HG02973 (cell line): ENCODE measurements around the gene SYNJ2.

Source experiments
- ATAC-seq: cut with Tn5 transposase; IDR thresholded peaks from one replicate; pipeline ENCODE4 v1.9.1; 2021; ENCODE audit warnings: moderate library complexity; ENCODE audit not compliant: unreplicated experiment

Gene SYNJ2

DNA sequence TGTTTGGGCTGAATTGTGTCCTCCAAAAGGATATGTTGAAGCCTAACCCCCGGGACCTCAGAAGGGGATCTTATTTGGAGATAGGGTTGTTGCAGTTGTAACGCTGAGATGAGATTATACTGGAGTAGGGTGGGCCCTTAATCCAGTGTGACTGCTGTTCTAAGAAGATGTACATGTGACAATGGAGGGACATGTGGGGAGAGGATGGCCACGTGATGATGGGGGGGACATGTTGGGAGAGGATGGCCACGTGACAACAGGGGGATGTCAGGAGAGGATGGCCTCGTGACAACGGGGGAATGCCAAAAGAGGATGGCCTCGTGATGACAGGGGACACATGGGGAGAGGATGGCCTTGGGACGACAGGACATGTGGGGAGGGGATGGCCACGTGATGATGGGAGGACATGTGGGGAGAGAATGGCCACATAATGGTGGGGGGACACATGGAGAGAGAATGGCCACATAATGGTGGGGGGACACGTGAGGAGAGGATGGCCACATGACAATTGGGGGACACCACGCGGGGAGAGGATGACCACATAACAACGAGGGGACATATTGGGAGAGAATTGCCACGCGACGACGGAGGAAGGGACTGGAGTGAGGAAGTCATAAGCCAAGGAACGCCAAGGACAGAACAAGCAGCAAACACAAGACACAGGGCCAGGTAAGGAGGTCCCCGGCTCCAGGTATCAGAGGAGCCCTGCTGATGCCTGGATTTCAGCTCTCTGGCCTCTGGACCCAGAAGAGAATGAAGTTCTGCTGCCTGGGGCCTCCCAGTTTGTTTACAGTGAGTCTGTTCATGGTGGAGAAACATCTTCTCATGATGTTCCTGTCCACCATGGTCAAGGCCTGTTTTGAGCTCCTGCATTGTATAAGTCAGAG, 29.2 kb downstream of the SYNJ2 start:
- ATAC-seq = no peak

DNA sequence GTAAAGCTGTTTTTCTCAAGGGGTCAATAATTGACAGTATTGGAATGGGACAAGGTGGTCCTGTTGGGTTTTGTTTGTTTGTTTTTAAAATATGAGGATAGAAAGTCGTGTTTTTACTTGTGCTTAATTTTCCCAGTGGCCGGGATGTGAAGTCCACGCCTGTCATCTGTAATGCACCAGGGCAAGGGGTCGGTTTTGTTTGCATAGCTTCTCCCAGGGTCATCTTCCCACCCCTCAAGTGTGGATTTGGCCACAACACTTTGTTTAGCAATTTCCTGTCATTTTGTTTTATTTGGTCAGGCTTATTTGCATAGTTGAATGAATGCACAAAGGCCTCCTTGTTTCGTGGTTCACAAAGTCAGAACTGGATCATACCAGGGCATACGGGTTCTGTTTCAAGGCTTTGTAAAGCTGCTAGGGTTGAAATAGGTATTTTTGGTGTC, 29.8 kb downstream of the SYNJ2 start:
- ATAC-seq = no peak

DNA sequence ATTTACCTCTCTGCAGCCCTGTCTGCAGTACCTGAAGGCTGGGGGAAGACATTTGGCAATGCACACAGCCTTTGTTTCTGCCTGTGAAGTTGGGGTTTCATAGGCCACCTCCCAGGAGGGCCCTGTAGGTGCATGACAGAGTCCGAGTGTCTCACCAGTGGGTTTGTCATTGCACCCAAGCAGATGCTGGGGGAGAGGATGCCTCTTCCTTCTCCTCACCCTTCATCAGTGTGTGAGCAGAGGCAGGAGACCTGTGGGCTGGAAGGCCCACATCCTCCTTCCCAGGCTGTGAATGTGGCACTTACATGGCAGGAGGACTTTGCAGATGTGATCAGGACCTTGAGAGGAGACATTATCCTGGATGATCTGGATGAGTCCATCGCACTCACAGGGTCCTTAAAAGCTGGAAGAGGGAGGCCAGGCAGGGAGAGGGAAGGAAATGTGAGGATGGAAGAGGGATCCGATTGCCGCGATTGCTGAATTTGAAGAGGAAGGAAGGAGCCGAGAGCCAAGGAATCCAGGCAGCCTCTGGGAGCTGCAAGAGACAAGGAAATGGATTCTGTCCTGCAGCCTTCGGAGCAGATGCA, 30.4 kb downstream of the SYNJ2 start:
- no peak for ATAC-seq

DNA sequence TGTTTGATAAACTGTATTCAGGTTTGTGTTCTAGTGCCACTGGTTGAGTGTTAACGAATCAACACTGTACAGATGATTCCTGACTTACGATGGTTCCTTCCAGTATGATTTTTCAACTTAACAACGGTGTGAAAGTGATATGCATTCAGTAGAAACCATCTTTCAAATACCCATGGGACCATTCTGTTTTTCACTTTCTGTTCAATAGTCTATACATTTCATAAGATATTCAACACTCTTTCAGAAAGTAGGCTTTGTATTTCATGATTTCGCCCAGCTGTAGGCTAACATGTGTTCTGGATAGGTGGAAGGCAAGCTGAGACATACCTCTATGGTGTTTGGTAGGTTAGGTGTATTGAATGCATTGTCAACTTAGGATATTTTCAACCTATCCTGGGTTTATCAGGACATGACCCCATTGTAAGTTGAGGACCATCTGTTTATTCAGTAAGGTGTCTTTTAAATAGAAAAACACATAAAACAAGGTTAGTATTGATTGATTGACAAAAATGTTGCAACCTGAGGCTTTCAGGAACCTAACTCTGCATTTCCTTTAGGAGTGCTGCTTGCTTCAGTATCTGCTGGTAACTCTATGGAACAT, 32.3 kb downstream of the SYNJ2 start:
- ATAC-seq = no peak

DNA sequence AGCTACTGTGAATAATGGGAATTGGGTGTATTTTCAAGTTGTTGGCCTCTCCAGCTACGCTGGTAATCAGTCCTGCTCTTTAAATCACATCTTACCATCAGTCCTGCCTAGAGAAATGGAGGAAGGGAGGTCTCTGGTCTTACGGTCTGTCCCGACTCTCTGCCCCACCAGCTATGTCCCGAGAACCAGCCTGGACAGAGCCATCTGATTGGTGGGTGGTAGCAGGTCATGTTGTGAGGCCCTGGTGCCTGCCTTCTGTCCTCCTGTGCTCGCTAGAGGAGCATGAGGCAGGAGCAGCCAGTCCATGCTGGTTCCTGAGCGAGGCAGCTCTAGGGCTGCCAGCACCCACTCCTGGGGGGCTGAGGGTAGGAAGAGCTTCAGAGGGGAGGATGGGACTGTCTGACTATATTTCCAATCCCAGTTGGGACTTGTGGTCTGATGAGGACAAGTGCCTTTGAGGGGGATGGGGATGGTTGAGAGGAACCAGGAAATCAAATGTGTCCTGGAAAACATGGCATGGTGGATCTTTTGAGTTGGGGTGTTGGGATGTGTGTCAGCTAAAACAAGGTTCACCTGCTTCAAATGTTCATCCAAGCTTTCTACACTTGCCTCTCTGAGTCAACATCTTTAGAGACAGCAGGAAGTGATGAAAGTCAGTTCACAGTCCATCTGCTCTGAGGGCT, 33.0 kb downstream of the SYNJ2 start:
- ATAC-seq = no peak

DNA sequence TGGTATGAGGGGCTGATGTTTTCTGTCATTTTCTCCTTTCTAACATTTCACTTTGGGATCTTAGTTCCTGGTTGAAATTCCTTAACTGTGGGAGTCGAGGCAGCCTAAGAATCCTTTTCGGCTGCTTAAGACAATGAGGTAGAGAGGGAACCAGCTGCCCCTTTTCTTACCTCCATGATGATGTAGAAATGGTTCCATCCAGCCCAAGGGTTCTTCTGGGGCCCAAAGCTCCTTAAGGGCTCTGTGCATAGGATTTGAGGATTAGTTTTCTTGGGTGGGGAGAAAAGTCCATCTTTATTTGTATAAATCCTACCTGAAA, 33.5 kb downstream of the SYNJ2 start:
- ATAC-seq = no peak

DNA sequence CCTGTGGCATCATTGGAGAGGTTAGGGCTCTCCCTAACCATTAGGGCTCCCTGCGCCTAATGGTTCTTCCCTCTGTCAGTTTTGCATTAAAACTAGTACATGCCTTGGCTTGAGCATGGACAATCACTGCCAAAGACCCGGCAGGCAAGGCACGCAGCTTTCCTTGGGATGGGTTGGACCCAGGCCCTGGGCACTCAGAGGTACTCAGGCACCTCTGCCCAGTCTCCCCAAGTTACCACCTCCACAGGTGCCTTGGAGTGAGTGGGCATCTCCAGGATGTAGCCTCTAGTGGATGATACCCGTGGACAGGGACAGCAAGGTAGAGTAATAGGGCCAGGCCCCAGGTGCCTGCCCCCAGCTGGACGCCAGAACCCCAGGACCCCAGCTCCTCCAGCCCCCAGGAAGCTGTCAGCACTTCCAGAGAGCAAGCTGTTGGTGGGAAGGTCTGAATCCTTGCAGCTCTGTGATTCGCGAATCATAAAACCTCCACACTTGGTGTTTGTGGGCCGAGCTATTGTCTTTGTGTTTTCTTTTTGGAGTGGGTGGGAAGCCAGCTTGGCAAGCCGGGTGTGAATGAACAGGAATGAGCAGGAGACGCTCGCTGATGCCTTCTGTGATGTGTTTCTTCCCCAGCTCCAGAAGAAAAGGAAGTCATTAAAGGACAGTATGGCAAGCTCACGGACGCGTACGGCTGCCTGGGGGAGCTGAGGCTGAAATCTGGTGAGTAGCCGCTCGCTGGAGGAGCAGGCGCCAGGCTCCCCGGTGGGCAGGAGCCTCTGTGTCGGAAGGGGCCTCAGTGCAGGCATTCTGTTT, 35.1 kb downstream of the SYNJ2 start:
- ATAC-seq = no peak

DNA sequence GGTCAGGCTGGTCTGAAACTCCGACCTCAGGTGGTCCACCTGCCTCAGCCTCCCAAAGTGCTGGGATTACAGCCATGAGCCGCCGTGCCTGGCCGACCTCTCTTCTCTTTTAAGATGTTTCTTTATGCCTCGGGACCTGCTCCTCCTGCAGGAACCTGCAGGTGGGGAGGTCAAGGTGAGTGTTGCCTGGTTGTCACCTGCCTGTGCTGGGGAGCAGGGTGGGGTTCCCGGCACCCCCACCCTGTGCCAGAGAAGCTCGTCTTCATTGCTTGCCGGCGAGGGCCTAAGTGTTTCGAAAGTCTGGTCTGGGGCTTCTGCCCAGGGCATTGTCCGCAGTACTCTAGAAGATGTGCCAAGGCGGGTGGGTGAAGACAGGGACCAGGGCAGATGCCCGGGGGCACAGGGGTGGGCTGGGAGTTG, 36.0 kb downstream of the SYNJ2 start:
- ATAC-seq = no peak

DNA sequence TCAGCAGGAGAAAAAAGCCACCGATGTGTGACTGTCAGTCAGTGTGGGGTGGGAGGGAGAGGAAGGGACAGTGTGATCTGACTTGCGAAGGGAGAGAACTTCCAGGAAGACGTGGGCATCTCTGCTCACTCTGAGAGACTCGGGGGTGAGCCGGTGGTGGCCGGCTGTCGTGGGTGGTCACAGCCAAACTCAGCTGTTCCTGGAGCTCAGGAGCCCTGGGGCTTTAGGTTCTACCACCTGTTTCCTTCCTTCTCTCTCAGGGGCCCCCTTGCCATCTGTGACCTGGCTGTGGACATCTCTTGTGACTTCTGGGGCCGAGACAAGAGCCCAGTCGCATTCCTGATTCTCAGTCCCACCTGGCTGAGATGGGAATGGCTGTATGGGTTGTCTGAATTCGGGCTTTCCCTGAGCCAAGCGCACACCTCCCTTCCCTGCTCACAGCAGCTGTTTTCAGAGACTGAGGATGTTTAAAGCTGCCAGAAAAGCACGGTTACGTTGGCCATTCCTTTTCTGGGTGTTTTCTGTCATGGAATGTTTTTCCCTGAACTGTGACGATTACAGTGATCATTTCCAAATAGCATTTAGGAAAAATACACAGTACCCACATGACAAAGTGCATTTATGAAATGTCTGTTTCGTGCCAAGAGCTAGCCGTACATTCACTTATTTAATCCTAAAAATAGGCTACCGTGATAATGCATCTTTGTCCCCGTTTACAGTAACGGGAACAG, 36.5 kb downstream of the SYNJ2 start:
- ATAC-seq = no peak

DNA sequence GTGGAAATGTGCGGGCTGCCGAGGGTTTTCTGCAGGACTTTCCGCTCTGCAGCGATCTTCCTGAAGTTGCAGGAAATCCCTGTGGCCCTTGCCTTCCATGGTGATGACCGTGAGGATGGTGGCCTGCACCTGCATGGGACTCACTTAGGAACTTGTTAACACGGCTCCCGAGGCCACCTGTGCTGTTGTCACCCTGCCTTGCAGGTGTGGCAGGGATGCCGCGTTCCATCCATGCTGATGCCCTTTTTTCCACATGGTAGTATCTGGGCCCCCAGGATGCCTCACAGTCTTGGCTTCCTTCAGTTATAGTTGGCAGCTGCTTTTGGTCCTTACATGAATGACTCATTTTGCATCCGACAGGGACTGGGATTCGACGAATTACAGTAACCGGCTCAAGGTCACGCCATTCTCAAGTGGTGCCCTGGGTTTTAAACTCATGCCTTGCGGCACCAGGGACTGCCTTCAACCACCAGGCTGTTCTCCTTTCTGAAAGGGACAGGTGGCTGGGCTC, 37.2 kb downstream of the SYNJ2 start:
- ATAC-seq = no peak

DNA sequence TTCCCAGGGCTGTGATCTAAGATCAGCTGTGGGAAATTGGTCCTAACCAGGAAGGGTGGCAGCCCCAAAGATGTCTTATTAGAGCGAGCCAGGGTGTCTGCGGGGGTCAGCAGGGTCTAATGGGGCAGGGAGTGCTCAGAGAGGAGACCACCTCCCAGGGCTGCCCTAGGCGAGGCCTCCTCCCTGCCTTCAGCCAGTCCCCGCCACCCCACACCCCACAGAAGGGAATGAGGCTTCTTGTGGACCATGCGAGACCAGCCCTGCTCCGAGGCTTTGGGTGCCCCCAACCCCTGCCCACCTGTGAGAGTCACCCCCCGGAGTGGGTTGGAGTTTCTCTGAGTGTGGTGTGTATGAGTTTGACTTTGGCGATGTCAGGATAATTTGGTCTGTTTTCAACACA, 37.8 kb downstream of the SYNJ2 start:
- ATAC-seq = no peak

DNA sequence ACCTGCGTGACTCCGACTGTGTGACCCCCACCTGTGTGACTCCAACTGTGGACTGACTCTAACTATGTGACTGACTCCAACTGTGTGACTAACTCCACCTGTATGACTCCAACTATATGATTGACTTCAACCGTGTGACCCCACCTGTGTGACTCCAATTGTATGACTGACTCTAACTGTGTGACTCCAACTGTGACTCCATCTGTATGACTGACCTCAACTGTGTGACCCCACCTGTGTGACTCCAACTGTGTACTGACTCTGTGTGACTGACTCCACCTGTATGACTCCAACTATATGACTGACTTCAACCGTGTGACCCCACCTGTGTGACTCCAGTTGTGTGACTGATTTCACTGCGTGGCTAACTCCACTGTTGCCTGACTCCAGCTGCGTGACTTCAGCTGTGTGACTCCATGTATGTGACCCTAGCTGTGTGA, 38.6 kb downstream of the SYNJ2 start:
- no peak for ATAC-seq

DNA sequence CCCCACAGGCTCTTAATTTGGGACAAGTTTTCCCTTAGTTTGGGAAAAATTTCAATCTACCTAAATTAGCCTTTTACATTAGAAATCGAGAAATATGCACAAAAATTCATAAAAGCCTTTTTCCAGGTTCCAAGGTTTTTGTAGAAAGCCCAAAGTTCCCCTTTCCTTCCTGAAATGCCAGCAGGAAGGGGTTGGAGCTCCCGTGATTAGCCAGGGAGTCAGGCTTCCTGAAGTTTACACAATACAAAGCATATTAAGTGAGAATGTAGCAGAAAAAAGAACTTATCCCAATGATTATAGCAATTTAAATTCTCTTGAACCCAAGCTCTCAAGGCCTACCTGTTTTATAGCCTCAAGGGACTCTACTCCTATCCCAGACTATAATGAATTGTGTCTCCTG, 39.1 kb downstream of the SYNJ2 start:
- ATAC-seq = no peak

DNA sequence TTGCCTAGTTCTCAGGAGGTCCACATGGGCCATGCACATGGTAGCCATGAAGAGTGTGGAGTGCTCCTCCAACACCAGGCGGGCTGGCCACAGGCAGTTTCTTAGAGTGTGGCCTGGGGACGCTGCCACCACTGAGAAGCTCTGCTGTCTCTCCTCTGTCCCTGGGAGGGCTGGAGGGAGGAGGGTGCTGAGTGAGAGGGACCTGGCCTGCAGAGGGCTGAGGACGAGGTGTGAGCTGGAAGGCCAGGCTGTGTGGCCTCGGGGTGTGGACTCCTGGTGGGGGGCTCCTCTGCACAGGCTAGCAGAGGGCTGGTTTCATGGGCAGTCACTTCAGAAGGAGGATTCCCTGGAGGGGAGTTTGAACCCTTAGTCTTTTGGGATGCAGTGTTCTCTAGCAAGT, 39.7 kb downstream of the SYNJ2 start:
- no peak for ATAC-seq

DNA sequence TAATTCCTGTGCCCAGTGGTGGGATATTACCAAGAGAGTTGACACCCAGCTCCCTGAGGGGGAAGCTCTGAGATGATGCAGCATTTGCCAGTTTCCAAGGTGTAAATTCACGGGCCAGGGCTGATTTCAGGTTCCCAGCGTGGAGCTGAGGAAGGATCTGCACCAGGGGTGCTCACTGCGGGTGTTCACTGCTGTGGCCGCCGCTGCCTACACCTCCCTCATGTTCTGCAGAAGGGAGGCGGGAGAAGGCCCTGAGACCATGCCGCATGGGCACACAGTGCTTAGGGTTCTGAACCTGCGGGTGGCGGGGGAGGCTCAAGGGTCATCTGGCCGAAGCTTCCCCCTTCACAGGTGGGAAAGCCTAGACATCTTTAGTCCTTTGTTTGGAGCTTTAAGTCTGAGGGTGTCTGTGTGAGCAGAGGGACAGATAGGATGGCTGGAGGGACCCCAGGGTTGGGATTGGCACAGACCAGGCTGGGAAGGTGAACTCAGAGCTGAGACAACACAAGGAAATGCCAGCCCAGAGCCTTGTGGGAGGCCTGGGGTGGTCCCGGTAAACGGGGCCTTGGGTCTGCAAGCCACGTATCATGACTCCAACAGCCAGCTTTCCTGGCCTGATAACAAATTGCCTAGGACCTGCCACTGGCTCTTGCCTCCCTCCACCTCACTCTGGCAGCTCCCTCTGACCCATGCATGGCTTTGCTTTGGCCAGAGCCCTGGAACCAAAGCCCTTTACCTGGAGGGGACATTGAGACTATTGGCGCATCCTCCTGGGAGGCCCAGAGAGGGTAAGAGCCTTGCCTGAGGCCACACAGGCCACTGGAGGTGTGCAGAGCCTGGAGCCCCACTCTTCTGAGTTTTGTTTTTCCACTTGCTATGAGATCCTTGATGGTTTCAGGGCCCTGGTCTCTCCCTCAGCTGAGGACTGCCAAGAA, 40.4 kb downstream of the SYNJ2 start:
- ATAC-seq = no peak

DNA sequence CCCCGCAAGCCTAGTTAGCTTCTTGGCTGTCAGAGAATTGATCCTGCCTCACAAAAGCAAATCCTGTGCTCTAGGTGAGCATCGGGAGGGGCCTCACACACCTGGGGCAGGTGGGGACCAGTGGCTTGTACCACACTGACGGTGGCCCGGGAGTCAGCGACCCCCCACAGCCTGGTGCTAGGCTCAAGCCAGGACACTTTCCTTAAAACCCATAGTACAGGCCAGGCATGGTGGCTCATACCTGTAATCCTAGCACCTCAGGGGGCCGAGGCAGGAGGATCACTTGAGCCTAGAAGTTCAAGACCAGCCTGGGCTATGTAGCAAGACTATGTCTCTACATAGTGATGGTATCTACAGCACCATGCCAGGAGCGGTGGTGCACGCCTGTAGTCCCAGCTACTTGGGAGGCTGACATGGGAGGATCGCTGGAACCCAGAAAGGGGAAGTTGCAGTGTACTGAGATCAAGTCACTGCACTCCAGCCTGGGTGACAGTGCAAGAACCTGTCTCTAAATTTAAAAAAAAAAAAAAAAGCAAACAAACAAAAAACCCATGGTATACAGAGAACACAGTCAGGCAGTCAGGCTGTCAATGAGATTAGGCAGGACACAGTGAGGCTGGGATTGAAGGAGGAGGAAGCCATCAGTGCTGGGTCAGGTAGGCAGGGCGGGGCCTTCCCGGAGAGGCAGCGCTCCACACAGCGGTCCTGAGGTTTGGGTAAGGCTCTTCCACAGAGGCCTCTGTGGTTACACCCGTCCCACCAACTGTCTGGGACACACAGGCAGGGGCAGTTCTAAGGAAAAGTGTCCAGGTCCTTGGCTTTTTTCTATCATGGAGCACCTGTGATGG, 41.3 kb downstream of the SYNJ2 start:
- no peak for ATAC-seq

DNA sequence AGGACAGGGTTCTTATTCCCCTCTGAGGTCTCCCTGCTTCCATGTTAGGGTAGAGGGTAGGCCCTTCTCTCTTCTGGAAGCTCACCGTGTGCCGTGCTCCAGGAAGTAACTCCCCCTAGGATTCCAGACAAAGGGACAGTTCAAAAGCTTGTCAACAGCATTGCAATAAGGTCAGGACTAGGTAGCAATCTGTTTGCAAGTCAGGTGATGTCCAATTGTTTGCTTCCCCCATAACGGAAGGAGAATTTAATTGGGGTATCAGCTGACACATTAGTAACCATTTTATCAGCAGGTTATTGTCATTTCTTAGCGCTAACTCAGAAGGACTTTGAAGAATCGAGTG, 41.9 kb downstream of the SYNJ2 start:
- no peak for ATAC-seq
